GM12878 (cell line): ENCODE data around the gene BTBD9. TPM values are rescaled to one million over a fixed set of nuclear protein-coding genes. Genes with fewer than 3 reads are reported as not detected.

Experiments used
- ATAC-seq: fragments of 200-7000 bp; cut with Tn5 transposase; 3 replicates; pipeline ENCODE4 v1.9.1; 2020; ENCODE audit warnings: mild to moderate bottlenecking, moderate library complexity
- BruUV-seq: library from RNA; stranded (reverse); fragments of 400-500 nt; replicated peaks from 2 replicates; lab custom pipeline; 2021; lab: Mats Ljungman, UMichigan
- CTCF ChIA-PET: fragments of 300-600 bp; sonication (Branson Sonifier 250); formaldehyde crosslinking; extraction: SDS; loops from one replicate; lab custom pipeline; 2021; ENCODE audit warnings: inconsistent platforms; lab: Yijun Ruan, JAX
- POLR2A ChIA-PET: fragments of 350-600 bp; formaldehyde crosslinking; extraction: SDS; loops from one replicate; lab custom pipeline; 2021; ENCODE audit warnings: inconsistent platforms; lab: Charles Lee
- RAD21 ChIA-PET: fragments of 300-600 bp; sonication (Branson Sonifier 250); formaldehyde crosslinking; loops from one replicate; lab custom pipeline; 2023; ENCODE audit warnings: antibody characterized with exemption; ENCODE audit not compliant: unreplicated experiment; lab: Charles Lee
- SMC1A ChIA-PET: fragments of 300-600 bp; sonication (Branson Sonifier 250); formaldehyde crosslinking; loops from one replicate; lab custom pipeline; 2023; ENCODE audit not compliant: unreplicated experiment, uncharacterized antibody; lab: Charles Lee
- DNase-seq: peaks from one replicate; pipeline ENCODE4 v3.0.0-alpha.2; 2011; ENCODE audit warnings: low read depth, low spot score
- FAIRE-seq: peaks from 3 replicates; lab custom pipeline; 2011; peaks lifted over from hg19 to GRCh38; lab: Jason Lieb, UNC
- H2AFZ ChIP-seq: 2 replicates; pipeline ENCODE4 v1.6.0; 2011; ENCODE audit warnings: low read depth, low read length, control low read depth; ENCODE audit not compliant: control insufficient read depth
- H3K27ac ChIP-seq: 2 replicates; pipeline ENCODE4 v1.5.1; 2011; ENCODE audit warnings: control low read depth; ENCODE audit not compliant: control insufficient read depth, insufficient read depth
- H3K27me3 ChIP-seq, 2 experiments: replicated peaks in 1 of 2; 2 replicates each; pipeline versions ENCODE4 v1.6.0 to v1.6.1; 2011; ENCODE audit warnings: low read length in 1 of 2; ENCODE audit not compliant: control insufficient read depth in 2 of 2, insufficient read depth in 2 of 2
- H3K36me3 ChIP-seq, 2 experiments: 2 replicates each; pipeline ENCODE4 v1.5.1; 2011; ENCODE audit warnings: low read length in 1 of 2; ENCODE audit not compliant: control insufficient read depth in 2 of 2, insufficient read depth in 2 of 2
- H3K4me1 ChIP-seq: 2 replicates; pipeline ENCODE4 v1.6.1; 2011; ENCODE audit warnings: mild to moderate bottlenecking, low read length, moderate library complexity, mixed read lengths; ENCODE audit not compliant: control insufficient read depth, insufficient read depth
- H3K4me2 ChIP-seq: 2 replicates; pipeline ENCODE4 v1.6.0; 2011; ENCODE audit warnings: control low read depth; ENCODE audit not compliant: control insufficient read depth, insufficient read depth
- H3K4me3 ChIP-seq: fragments of 200-600 bp; sonication (generic); 2 replicates; pipeline ENCODE4 v1.5.1; 2016
- H3K79me2 ChIP-seq: 2 replicates; pipeline ENCODE4 v1.6.0; 2011; ENCODE audit warnings: low read length; ENCODE audit not compliant: control insufficient read depth, insufficient read depth
- H3K9ac ChIP-seq: 2 replicates; pipeline ENCODE4 v1.8.0; 2011; ENCODE audit warnings: low read length, control low read depth, mixed read lengths; ENCODE audit not compliant: control insufficient read depth, insufficient read depth
- H3K9me3 ChIP-seq: replicated peaks from 3 replicates; pipeline ENCODE4 v1.5.1; 2011; ENCODE audit warnings: mild to moderate bottlenecking, low read length; ENCODE audit not compliant: control insufficient read depth, insufficient read depth
- H4K20me1 ChIP-seq: 2 replicates; pipeline ENCODE4 v1.6.0; 2011; ENCODE audit not compliant: control insufficient read depth, insufficient read depth
- ATF2 ChIP-seq: IDR thresholded peaks from 2 replicates; pipeline ENCODE4 v1.6.1; 2012; ENCODE audit warnings: low read length, inconsistent platforms
- NBN ChIP-seq: fragments of 450-650 bp; IDR thresholded peaks from 2 replicates; pipeline ENCODE4 v1.6.1; 2016
- YBX1 ChIP-seq: fragments of 450-650 bp; IDR thresholded peaks from 2 replicates; pipeline ENCODE4 v1.6.1; 2016; ENCODE audit warnings: antibody characterized with exemption
- ZNF687 ChIP-seq: fragments of 450-650 bp; IDR thresholded peaks from 2 replicates; pipeline ENCODE4 v1.6.1; 2017; ENCODE audit warnings: mild to moderate bottlenecking, moderate library complexity
- WGBS: methylation state at CpG from one replicate; pipeline ENCODE4 v1.1.6; 2016; ENCODE audit warnings: low lambda C conversion rate; ENCODE audit not compliant: insufficient replicate concordance, insufficient coverage; ENCODE audit errors: missing lambda C conversion rate; 5-methylcytosine and 5-hydroxymethylcytosine counted together
- in situ Hi-C: fragments of 300-500 bp; cut with MboI; formaldehyde crosslinking; loops from 9 replicates; pipeline ENCODE4 v1.14.3; 2018; ENCODE audit warnings: mixed read lengths
- intact Hi-C: fragments of 100-400 bp; cut with micrococcal nuclease; formaldehyde crosslinking; loops from one replicate; pipeline ENCODE4 v1.14.2; 2022; ENCODE audit not compliant: unreplicated experiment
- polyA plus RNA-seq, 11 experiments: library from polyadenylated mRNA; depleted of rRNA in 4 of 11; unstranded in 6 of 11; stranded (reverse) in 5 of 11; fragments of >200 nt; fragmentation: Nextera tagmentation in 4 of 11; fragmentation: Illumina TruSeq in 1 of 11; extraction: Ambion mirVana in 4 of 11; extraction: Trizol in 1 of 11; gene quantifications; 1 replicate in 1 of 11; 2 replicates in 10 of 11; pipeline versions ENCODE4 v1.2.1 to v1.2.3, GENCODE V29; 2011 to 2016; ENCODE audit warnings: inconsistent platforms in 2 of 11, missing spikeins in 2 of 11, low read depth in 1 of 11
- total RNA-seq, 4 experiments: library from RNA; depleted of rRNA in 3 of 4; stranded (reverse); fragments of >200 nt in 3 of 4; fragmentation: Illumina TruSeq in 1 of 4; extraction: Trizol in 1 of 4; gene quantifications; 2 replicates each; pipeline versions ENCODE4 v1.2.1 to v1.2.3, GENCODE V29; 2013 to 2021

Gene BTBD9
- total and polyA plus RNA-seq, 10 of the 15 experiments (the other 5 are each of a cell fraction or from before 2014, with no cell fraction given): 0.22 to 8.6 (median 4.6) TPM

GRCh38 chr6:38220069-38220723, 419.5 kb downstream of the BTBD9 start:
- no peaks in the 10 kb centered on the region for H4K20me1 ChIP-seq
- BruUV-seq: no TSS peak
- no peak overlapping the region for H3K9ac ChIP-seq
- 65% methylated on average over 4 of the region's 4 CpGs for WGBS
- intact Hi-C loops (no loop called here), in situ Hi-C loops (no loop called here)
- ChIA-PET POLR2A (interaction anchor here (0.6 kb wide), 1 partner anchor 12 kb away, joined by 3 read pairs; no protein-coding TSS in a partner anchor), RAD21 (no interaction called here), CTCF (interaction anchor here (0.6 kb wide), 1 partner anchor 247 kb away, joined by 3 read pairs; no protein-coding TSS in a partner anchor), SMC1A (no interaction called here)
- H2AFZ ChIP-seq: no peak overlapping the region
- H3K4me3 ChIP-seq: no peak overlapping the region
- FAIRE-seq (no peak), ATAC-seq (no peak), DNase-seq (no peak)
- H3K36me3 ChIP-seq: no peaks in the 10 kb centered on the region
- no peaks in the 10 kb centered on the region for H3K9me3 ChIP-seq
- no peaks in the 10 kb centered on the region for H3K79me2 ChIP-seq
- TF ChIP-seq YBX1 (no peak), NBN (no peak), ZNF687 (no peak), ATF2 (no peak)
- peaks cover 6% of the 10 kb centered on the region; the same call in 1 of the 2 replicates for H3K4me1 ChIP-seq
- H3K27ac ChIP-seq: no peak overlapping the region
- no peak overlapping the region for H3K4me2 ChIP-seq
- no peaks in the 10 kb centered on the region for H3K27me3 ChIP-seq
